SK-N-SH (cell line): ENCODE measurements around the gene PCYT1A. TPM values are rescaled to one million over a fixed set of nuclear protein-coding genes. Genes with fewer than 3 reads are reported as not detected.

ENCODE experiments used
- CTCF ChIA-PET: fragments of 300-600, 350-600 bp; formaldehyde crosslinking; extraction: SDS; loops from one replicate; lab custom pipeline; 2021; lab: Yijun Ruan, JAX
- POLR2A ChIA-PET: fragments of 350-600 bp; sonication (Branson Sonifier 250); formaldehyde crosslinking; extraction: SDS; loops from one replicate; lab custom pipeline; 2020; ENCODE audit warnings: antibody characterized with exemption, inconsistent platforms; lab: Yijun Ruan, JAX
- DNase-seq: peaks from one replicate; pipeline ENCODE4 v3.0.0; 2012
- H2AFZ ChIP-seq: fragments of 200-600 bp; sonication (generic); 2 replicates; pipeline ENCODE4 v1.8.1; 2016; ENCODE audit warnings: antibody characterized with exemption, mild to moderate bottlenecking, low read depth
- H3F3A ChIP-seq: fragments of 200-600 bp; sonication (generic); replicated peaks from 2 replicates; pipeline ENCODE3; 2016; ENCODE audit warnings: antibody characterized with exemption, mild to moderate bottlenecking; ENCODE audit not compliant: insufficient read depth
- H3K27ac ChIP-seq, 2 experiments: fragments of 200-500 bp in 1 of 2; fragments of 200-600 bp in 1 of 2; sonication (Bioruptor generic) in 1 of 2; sonication (generic), shearing (Covaris generic) in 1 of 2; 2 replicates each; pipeline versions ENCODE4 v1.5.1 to v1.6.1; 2014 to 2016; ENCODE audit warnings: low read depth in 2 of 2, inconsistent platforms in 1 of 2, low read length in 1 of 2, mild to moderate bottlenecking in 1 of 2, mixed read lengths in 1 of 2
- H3K27me3 ChIP-seq: fragments of 200-600 bp; sonication (generic), shearing (Covaris generic); 2 replicates; pipeline ENCODE4 v1.6.1; 2016; ENCODE audit warnings: mixed run types; ENCODE audit not compliant: insufficient read depth
- H3K36me3 ChIP-seq, 2 experiments: fragments of 200-500 bp in 1 of 2; fragments of 200-600 bp in 1 of 2; sonication (Bioruptor generic) in 1 of 2; sonication (generic) in 1 of 2; replicated peaks in 1 of 2; 2 replicates each; pipeline versions ENCODE3 to v1.5.1; 2014 to 2016; ENCODE audit warnings: low read length in 1 of 2, mild to moderate bottlenecking in 1 of 2; ENCODE audit not compliant: insufficient read depth in 2 of 2, control insufficient read depth in 1 of 2
- H3K4me1 ChIP-seq, 2 experiments: fragments of 200-500 bp in 1 of 2; fragments of 200-600 bp in 1 of 2; sonication (Bioruptor generic) in 1 of 2; sonication (generic), shearing (Covaris generic) in 1 of 2; 2 replicates each; pipeline versions ENCODE4 v1.5.1 to v1.6.1; 2014 to 2016; ENCODE audit warnings: low read depth in 1 of 2, low read length in 1 of 2, mixed run types in 1 of 2; ENCODE audit not compliant: insufficient read depth in 2 of 2, control insufficient read depth in 1 of 2
- H3K4me2 ChIP-seq: fragments of 200-600 bp; sonication (generic), shearing (Covaris generic); 2 replicates; pipeline ENCODE4 v1.6.1; 2017; ENCODE audit warnings: mixed run types
- H3K4me3 ChIP-seq, 2 experiments: fragments of 200-500 bp in 1 of 2; fragments of 200-600 bp in 1 of 2; sonication (Bioruptor generic) in 1 of 2; sonication (generic), shearing (Covaris generic) in 1 of 2; 2 replicates each; pipeline versions ENCODE4 v1.5.1 to v1.8.1; 2014 to 2016; ENCODE audit warnings: low read depth in 2 of 2, inconsistent platforms in 1 of 2, low read length in 1 of 2, mild to moderate bottlenecking in 1 of 2, mixed read lengths in 1 of 2, moderate library complexity in 1 of 2
- H3K79me2 ChIP-seq: fragments of 200-600 bp; sonication (generic); 2 replicates; pipeline ENCODE4 v1.8.1; 2017; ENCODE audit warnings: mild to moderate bottlenecking; ENCODE audit not compliant: insufficient read depth
- H3K9ac ChIP-seq: fragments of 200-600 bp; sonication (generic); 2 replicates; pipeline ENCODE4 v1.6.1; 2017; ENCODE audit warnings: mixed run types
- H3K9me2 ChIP-seq: fragments of 200-600 bp; sonication (generic); 2 replicates; pipeline ENCODE4 v1.6.1; 2017; ENCODE audit warnings: mixed run types
- H3K9me3 ChIP-seq: fragments of 200-600 bp; sonication (generic); 2 replicates; pipeline ENCODE4 v1.6.1; 2017; ENCODE audit warnings: mixed run types, mild to moderate bottlenecking, moderate library complexity
- H4K20me1 ChIP-seq: fragments of 200-600 bp; sonication (generic); 2 replicates; pipeline ENCODE4 v1.6.1; 2017; ENCODE audit warnings: mild to moderate bottlenecking, mixed run types; ENCODE audit not compliant: insufficient read depth
- CHD2 ChIP-seq: fragments of 150-350 bp; IDR thresholded peaks from 2 replicates; pipeline ENCODE4 v1.6.1; 2018; ENCODE audit warnings: low read length; ENCODE audit not compliant: partially characterized antibody
- CTCF ChIP-seq: fragments of 200-600 bp; sonication (generic); IDR thresholded peaks from 2 replicates; pipeline ENCODE4 v1.6.1; 2017; ENCODE audit warnings: antibody characterized with exemption, mild to moderate bottlenecking, moderate library complexity
- EP300 ChIP-seq, 2 experiments: IDR thresholded peaks; 2 replicates each; pipeline versions ENCODE4 v1.4.0 to v1.6.1; 2012; ENCODE audit warnings: borderline replicate concordance in 1 of 2, low read depth in 1 of 2, low read length in 1 of 2
- EZH2phosphoT487 ChIP-seq: fragments of 200-600 bp; sonication (generic); IDR thresholded peaks from 2 replicates; pipeline ENCODE4 v1.6.1; 2017; ENCODE audit warnings: low read depth, mixed run types, mild to moderate bottlenecking, antibody characterized with exemption, moderate library complexity, borderline replicate concordance
- FOXM1 ChIP-seq: IDR thresholded peaks from 2 replicates; pipeline ENCODE4 v1.4.0; 2012; ENCODE audit warnings: low read depth, mild to moderate bottlenecking
- IRF3 ChIP-seq: fragments of 150-350 bp; IDR thresholded peaks from 2 replicates; pipeline ENCODE4 v1.6.1; 2016; ENCODE audit warnings: mild to moderate bottlenecking, low read depth, low read length
- JUND ChIP-seq: IDR thresholded peaks from 2 replicates; pipeline ENCODE4 v1.4.0; 2012
- MEF2A ChIP-seq: IDR thresholded peaks from 2 replicates; pipeline ENCODE4 v1.4.0; 2012; ENCODE audit warnings: low read depth, borderline replicate concordance
- RCOR1 ChIP-seq: fragments of 150-350 bp; IDR thresholded peaks from 2 replicates; pipeline ENCODE4 v1.6.1; 2017; ENCODE audit warnings: antibody characterized with exemption, low read length
- REST ChIP-seq: IDR thresholded peaks from 2 replicates; pipeline ENCODE4 v1.6.1; 2012; ENCODE audit warnings: mild to moderate bottlenecking, low read depth, low read length, moderate library complexity
- TAF1 ChIP-seq: IDR thresholded peaks from 2 replicates; pipeline ENCODE4 v1.6.1; 2012; ENCODE audit warnings: low read depth, mild to moderate bottlenecking, low read length, moderate library complexity, borderline replicate concordance
- TEAD4 ChIP-seq: IDR thresholded peaks from 2 replicates; pipeline ENCODE4 v1.4.0; 2012; ENCODE audit warnings: mild to moderate bottlenecking, borderline replicate concordance; ENCODE audit not compliant: insufficient read depth
- USF1 ChIP-seq: IDR thresholded peaks from 2 replicates; pipeline ENCODE4 v1.4.0; 2012; ENCODE audit warnings: low read depth, borderline replicate concordance
- USF2 ChIP-seq: fragments of 150-350 bp; IDR thresholded peaks from 2 replicates; pipeline ENCODE4 v1.6.1; 2017; ENCODE audit warnings: antibody characterized with exemption, low read length, low read depth, borderline replicate concordance
- WGBS: methylation state at CpG from one replicate; pipeline ENCODE4 v1.1.6; 2017; ENCODE audit warnings: low lambda C conversion rate; 5-methylcytosine and 5-hydroxymethylcytosine counted together
- polyA plus RNA-seq, 3 experiments: library from polyadenylated mRNA; depleted of rRNA; stranded (reverse); fragments of >200 nt; gene quantifications; 2 replicates each; pipeline ENCODE4 v1.2.3, GENCODE V29; 2012
- TF ChIP-seq, protein P1 (sequence below): IDR thresholded peaks from 2 replicates; pipeline ENCODE4; 2012
- TF ChIP-seq, protein P2 (sequence below): IDR thresholded peaks from 2 replicates; pipeline ENCODE4 v1.4.0; 2012; ENCODE audit warnings: low read depth, borderline replicate concordance

The PCYT1A gene
- polyA plus RNA-seq, 1 of the 3 experiments (the other 2 are of a cell fraction), result 45.9 TPM

GRCh38 chr3:196215493-196216020 lies 72.0 kb downstream of the PCYT1A start:
- H2AFZ ChIP-seq, result no peak overlapping the region
- no peaks in the 10 kb centered on the region for H3K27me3 ChIP-seq
- DNase-seq, result no peak
- H3K4me1 ChIP-seq, result peaks cover 0 to 17% of the 10 kb centered on the region in 2 experiments; a peak in 1 of 4 replicates
- TF ChIP-seq IRF3 (no peak), TAF1 (no peak), USF2 (no peak), MEF2A (no peak), JUND (no peak), RCOR1 (no peak), REST (no peak), CHD2 (no peak), USF1 (no peak), CTCF (no peak), EP300 (IDR thresholded peaks at IDR 0.05; ENCODE audit: borderline replicate concordance in 1 of 2, low read depth in 1 of 2, low read length in 1 of 2) (no peak), TEAD4 (no peak), FOXM1 (no peak), EZH2phosphoT487 (no peak)
- TF ChIP-seq, protein P1, sequence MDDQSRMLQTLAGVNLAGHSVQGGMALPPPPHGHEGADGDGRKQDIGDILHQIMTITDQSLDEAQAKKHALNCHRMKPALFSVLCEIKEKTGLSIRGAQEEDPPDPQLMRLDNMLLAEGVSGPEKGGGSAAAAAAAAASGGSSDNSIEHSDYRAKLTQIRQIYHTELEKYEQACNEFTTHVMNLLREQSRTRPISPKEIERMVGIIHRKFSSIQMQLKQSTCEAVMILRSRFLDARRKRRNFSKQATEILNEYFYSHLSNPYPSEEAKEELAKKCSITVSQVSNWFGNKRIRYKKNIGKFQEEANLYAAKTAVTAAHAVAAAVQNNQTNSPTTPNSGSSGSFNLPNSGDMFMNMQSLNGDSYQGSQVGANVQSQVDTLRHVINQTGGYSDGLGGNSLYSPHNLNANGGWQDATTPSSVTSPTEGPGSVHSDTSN, result no peak
- TF ChIP-seq, protein P2, sequence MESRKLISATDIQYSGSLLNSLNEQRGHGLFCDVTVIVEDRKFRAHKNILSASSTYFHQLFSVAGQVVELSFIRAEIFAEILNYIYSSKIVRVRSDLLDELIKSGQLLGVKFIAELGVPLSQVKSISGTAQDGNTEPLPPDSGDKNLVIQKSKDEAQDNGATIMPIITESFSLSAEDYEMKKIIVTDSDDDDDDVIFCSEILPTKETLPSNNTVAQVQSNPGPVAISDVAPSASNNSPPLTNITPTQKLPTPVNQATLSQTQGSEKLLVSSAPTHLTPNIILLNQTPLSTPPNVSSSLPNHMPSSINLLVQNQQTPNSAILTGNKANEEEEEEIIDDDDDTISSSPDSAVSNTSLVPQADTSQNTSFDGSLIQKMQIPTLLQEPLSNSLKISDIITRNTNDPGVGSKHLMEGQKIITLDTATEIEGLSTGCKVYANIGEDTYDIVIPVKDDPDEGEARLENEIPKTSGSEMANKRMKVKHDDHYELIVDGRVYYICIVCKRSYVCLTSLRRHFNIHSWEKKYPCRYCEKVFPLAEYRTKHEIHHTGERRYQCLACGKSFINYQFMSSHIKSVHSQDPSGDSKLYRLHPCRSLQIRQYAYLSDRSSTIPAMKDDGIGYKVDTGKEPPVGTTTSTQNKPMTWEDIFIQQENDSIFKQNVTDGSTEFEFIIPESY, result no peak
- H3K9me3 ChIP-seq, result no peaks in the 10 kb centered on the region
- H4K20me1 ChIP-seq, result no peaks in the 10 kb centered on the region
- H3F3A ChIP-seq, result no peaks in the 10 kb centered on the region
- H3K9me2 ChIP-seq, result no peaks in the 10 kb centered on the region
- H3K36me3 ChIP-seq, result no peaks in the 10 kb centered on the region
- H3K4me2 ChIP-seq, result no peak overlapping the region
- no peaks in the 10 kb centered on the region for H3K79me2 ChIP-seq
- H3K27ac ChIP-seq, result no peak overlapping the region
- ChIA-PET POLR2A (no interaction called here), CTCF (interaction anchor here (0.7 to 1.4 kb wide), 3 partner anchors 9 to 321 kb away, joined by 3 to 4 read pairs (median 3); no protein-coding TSS in a partner anchor)
- H3K4me3 ChIP-seq, result no peak overlapping the region
- no peak overlapping the region for H3K9ac ChIP-seq
- 78% methylated on average over 10 of the region's 10 CpGs for whole genome bisulfite sequencing
